B cell (primary cell): ENCODE results near the gene GPR37L1.

Source experiments
- EZH2 ChIP-seq: IDR thresholded peaks from 2 replicates; pipeline ENCODE4 v1.6.1; 2012; ENCODE audit warnings: borderline replicate concordance, low read depth, mild to moderate bottlenecking, moderate library complexity, low read length; ENCODE audit not compliant: insufficient read depth, poor library complexity, severe bottlenecking
- TF ChIP-seq, protein P1 (sequence below): fragments of 200-600 bp; IDR thresholded peaks from one replicate; pipeline ENCODE4 v1.8.0; 2022; ENCODE audit warnings: antibody characterized with exemption, mild to moderate bottlenecking

DNA sequence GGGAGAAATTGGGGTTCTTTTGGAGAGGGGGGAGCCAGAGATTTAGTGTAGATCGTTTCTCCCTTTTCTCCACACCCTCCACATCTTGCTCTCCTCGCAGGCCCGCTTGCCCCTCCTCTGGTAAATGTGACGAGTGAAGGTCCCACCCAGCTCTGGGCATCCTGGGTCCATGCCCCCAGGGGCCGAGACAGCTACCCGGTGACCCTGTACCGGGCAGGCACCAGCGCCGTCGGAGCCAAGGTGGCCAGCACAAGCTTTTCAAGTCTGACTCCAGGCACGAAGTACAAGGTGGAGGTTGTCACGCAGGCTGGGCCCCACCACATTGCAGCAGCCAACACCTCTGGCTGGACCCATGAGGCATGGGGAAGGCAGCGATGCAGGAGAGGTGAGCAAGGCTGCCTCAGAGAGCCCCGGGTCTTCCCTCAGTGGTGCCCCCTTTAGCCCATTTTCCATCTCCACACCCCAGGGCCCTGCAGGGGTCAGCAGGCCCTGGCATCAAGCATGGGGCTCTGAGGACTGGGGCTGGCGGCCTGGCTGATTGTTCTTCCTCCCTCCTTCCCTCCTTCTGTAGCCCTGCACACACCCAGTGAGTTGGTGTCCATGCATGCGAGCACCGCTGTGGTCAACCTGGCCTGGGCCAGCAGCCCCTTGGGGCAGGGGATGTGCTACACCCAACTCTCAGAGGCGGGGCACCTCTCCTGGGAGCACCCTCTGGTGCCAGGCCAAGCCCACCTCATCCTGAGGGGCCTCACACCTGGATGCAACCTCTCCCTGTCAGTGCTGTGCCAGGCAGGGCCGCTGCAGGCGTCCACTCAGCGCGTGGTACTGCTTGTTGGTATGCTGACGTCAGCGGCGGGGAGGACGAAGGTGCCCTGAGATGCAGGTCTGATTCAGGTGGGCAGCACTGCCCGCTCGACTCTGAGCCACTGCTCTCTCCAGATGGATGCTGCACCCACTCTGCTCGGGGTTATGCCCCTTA, 54.5 kb downstream of the GPR37L1 start:
- no peak for TF ChIP-seq EZH2
- TF ChIP-seq, protein P1, sequence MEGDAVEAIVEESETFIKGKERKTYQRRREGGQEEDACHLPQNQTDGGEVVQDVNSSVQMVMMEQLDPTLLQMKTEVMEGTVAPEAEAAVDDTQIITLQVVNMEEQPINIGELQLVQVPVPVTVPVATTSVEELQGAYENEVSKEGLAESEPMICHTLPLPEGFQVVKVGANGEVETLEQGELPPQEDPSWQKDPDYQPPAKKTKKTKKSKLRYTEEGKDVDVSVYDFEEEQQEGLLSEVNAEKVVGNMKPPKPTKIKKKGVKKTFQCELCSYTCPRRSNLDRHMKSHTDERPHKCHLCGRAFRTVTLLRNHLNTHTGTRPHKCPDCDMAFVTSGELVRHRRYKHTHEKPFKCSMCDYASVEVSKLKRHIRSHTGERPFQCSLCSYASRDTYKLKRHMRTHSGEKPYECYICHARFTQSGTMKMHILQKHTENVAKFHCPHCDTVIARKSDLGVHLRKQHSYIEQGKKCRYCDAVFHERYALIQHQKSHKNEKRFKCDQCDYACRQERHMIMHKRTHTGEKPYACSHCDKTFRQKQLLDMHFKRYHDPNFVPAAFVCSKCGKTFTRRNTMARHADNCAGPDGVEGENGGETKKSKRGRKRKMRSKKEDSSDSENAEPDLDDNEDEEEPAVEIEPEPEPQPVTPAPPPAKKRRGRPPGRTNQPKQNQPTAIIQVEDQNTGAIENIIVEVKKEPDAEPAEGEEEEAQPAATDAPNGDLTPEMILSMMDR = no peak
